ENCODE results near the gene ZNF480.
"Not testable (repeated sequence)": the region's sequence is repeated elsewhere in the genome, so short reads cannot be mapped to it uniquely, and the experiment has no call there.

Gene ZNF480

DNA sequence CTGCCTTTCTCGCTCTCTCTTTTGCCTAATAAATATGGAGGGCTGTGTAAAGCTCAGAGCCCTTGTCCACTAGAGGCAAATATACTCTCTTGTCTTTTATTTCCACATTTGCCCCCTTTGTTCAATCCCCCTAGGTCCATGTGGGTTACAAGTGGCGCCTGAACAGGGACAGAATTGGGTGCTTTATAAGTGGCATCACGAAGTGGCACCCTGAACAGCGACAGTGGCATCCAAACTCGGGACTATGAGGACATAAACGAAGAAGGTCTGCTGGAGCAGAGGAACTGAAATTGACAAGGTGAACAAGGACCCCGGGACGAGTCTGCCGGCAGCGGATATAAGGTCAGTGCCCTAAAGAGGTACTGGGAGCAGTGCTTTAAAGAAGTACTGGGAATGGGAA is 34.8 kb downstream of the ZNF480 start:
- H3K36me3 ChIP-seq (ENCODE audit: control insufficient read depth, insufficient read depth, low read length): no peaks in the 10 kb centered on the region
- H3K27me3 ChIP-seq (replicated peaks; ENCODE audit: control insufficient read depth, insufficient read depth, low read length): no peaks in the 10 kb centered on the region
- no peak overlapping the region for H3K4me3 ChIP-seq (replicated peaks; ENCODE audit: low read depth, low read length)
- TF ChIP-seq, protein P1, sequence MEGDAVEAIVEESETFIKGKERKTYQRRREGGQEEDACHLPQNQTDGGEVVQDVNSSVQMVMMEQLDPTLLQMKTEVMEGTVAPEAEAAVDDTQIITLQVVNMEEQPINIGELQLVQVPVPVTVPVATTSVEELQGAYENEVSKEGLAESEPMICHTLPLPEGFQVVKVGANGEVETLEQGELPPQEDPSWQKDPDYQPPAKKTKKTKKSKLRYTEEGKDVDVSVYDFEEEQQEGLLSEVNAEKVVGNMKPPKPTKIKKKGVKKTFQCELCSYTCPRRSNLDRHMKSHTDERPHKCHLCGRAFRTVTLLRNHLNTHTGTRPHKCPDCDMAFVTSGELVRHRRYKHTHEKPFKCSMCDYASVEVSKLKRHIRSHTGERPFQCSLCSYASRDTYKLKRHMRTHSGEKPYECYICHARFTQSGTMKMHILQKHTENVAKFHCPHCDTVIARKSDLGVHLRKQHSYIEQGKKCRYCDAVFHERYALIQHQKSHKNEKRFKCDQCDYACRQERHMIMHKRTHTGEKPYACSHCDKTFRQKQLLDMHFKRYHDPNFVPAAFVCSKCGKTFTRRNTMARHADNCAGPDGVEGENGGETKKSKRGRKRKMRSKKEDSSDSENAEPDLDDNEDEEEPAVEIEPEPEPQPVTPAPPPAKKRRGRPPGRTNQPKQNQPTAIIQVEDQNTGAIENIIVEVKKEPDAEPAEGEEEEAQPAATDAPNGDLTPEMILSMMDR (IDR thresholded peaks at IDR 0.05; ENCODE audit: insufficient read depth, low read length, poor library complexity, severe bottlenecking): no peak
- no peak for DNase-seq (ENCODE audit: extremely low read depth, insufficient read length)

GRCh38 chr19:52335768-52336116 is 38.8 kb downstream of the ZNF480 start:
- H3K27me3 ChIP-seq (replicated peaks; ENCODE audit: control insufficient read depth, insufficient read depth, low read length): no peaks in the 10 kb centered on the region
- DNase-seq (ENCODE audit: extremely low read depth, insufficient read length): no peak
- peak overlapping the region; percentile 79 for H3K4me3 ChIP-seq (replicated peaks; ENCODE audit: low read depth, low read length)
- no peaks in the 10 kb centered on the region for H3K36me3 ChIP-seq (ENCODE audit: control insufficient read depth, insufficient read depth, low read length)
- TF ChIP-seq, protein P1 (IDR thresholded peaks at IDR 0.05; ENCODE audit: insufficient read depth, low read length, poor library complexity, severe bottlenecking): no peak

DNA sequence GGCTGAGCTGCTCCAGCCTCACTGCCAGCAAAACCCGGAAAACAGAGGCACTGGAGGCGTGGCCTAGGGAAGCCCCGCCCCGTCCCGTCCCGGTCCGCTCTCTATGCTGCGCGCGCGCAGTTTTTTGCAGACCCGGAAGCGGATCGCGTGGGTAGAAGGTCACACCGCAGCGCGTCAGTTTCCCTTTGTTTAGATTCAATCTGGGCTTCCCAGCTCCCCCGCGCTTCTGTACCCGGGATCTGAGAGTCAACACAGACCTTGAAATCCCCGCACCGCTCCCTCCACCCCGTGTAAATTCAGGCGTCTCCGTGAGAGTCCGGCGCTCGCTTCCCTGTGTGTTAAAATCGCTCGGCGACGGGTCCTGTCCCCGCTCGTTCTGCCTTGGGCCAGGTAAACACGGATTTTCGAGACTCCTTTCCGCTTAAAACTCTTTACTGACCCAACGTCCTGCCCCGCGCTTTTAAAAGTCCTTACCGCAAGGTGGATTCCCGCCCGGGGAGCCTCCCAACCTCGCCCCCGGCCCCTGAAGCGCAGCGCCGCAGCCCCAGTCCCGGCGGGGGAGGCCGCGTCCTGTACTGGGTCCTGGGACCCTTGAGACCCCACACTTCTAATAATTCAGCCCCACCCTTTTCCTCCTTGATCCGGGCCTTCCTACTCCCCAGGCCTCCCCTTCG is 39.3 kb downstream of the ZNF480 start, which contains the start of gene ZNF610:
Gene ZNF610, plus strand, starts transcription at position 127 of the 674 bp plus-strand sequence. CDS start 12,930 bp downstream, outside the sequence.
- Histone ChIP-seq H3K36me3 (ENCODE audit: control insufficient read depth, insufficient read depth, low read length) (no peaks in the 10 kb centered on the region), H3K27me3 (replicated peaks; ENCODE audit: control insufficient read depth, insufficient read depth, low read length) (no peaks in the 10 kb centered on the region), H3K4me3 (replicated peaks; ENCODE audit: low read depth, low read length) (peak within 1 kb of the TSS; percentile 79)
- DNase-seq (ENCODE audit: extremely low read depth, insufficient read length): peak; percentile 86
- TF ChIP-seq, protein P1 (IDR thresholded peaks at IDR 0.05; ENCODE audit: insufficient read depth, low read length, poor library complexity, severe bottlenecking): no peak

- no peaks in the 10 kb centered on the region for H3K27me3 ChIP-seq (replicated peaks; ENCODE audit: control insufficient read depth, insufficient read depth, low read length)
- no peak for DNase-seq (ENCODE audit: extremely low read depth, insufficient read length)
- no peaks in the 10 kb centered on the region for H3K36me3 ChIP-seq (ENCODE audit: control insufficient read depth, insufficient read depth, low read length)
- TF ChIP-seq, protein P1 (IDR thresholded peaks at IDR 0.05; ENCODE audit: insufficient read depth, low read length, poor library complexity, severe bottlenecking): no peak
- H3K4me3 ChIP-seq (replicated peaks; ENCODE audit: low read depth, low read length): peak overlapping the region; percentile 79
Measured at GRCh38 chr19:52336791-52337381, 39.9 kb downstream of the ZNF480 start.

DNA sequence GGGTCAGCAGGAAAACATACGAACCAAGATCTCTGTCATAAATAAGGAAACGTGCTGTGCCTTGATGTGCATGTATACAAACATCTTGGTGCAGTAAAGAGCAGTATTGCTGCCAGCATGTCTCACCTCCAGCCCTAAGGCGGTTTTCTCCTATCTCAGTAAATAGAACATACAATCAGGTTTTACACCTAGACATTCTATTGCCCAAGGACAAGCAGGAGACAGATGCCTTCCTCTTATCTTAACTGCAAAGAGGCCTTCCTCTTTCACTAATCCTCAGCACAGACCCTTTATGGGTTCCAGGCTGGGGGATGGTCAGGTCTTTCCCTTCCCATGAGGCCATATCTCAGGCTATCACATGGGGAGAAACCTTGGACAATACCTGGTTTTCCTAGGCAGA is 42.1 kb downstream of the ZNF480 start:
- H3K36me3 ChIP-seq (ENCODE audit: control insufficient read depth, insufficient read depth, low read length); H3K27me3 ChIP-seq (replicated peaks; ENCODE audit: control insufficient read depth, insufficient read depth, low read length); H3K4me3 ChIP-seq (replicated peaks; ENCODE audit: low read depth, low read length); DNase-seq (ENCODE audit: extremely low read depth, insufficient read length): not testable (repeated sequence)

- DNase-seq (ENCODE audit: extremely low read depth, insufficient read length): no peak
- TF ChIP-seq, protein P1 (IDR thresholded peaks at IDR 0.05; ENCODE audit: insufficient read depth, low read length, poor library complexity, severe bottlenecking): peak; percentile 43
Measured at GRCh38 chr19:52343548-52343947, 46.6 kb downstream of the ZNF480 start.

More at GRCh38 chr19:52343548-52343947, 46.6 kb downstream of the ZNF480 start:
- Histone ChIP-seq H3K36me3 (ENCODE audit: control insufficient read depth, insufficient read depth, low read length) (no peaks in the 10 kb centered on the region), H3K27me3 (replicated peaks; ENCODE audit: control insufficient read depth, insufficient read depth, low read length) (no peaks in the 10 kb centered on the region), H3K4me3 (replicated peaks; ENCODE audit: low read depth, low read length) (no peak overlapping the region)

Data from GM06990 (cell line).